HG02885 (cell line): ENCODE results near the gene TEKT2.

Experiments used
- ATAC-seq: cut with Tn5 transposase; IDR thresholded peaks from one replicate; pipeline ENCODE4 v1.9.1; 2021; ENCODE audit warnings: mild to moderate bottlenecking; ENCODE audit not compliant: unreplicated experiment, poor library complexity

TEKT2 gene

GRCh38 chr1:36083635-36084496 is at the start of gene TEKT2:
TEKT2 (plus strand) TSS chr1:36084094; CDS start chr1:36084922, 828 bp downstream.
- no peak for ATAC-seq

GRCh38 chr1:36034692-36035091 is 49.2 kb upstream of the TEKT2 start:
- ATAC-seq, result no peak

- no peak for ATAC-seq
These were observed 48.7 kb upstream of the TEKT2 start for GRCh38 chr1:36035154-36035553.

- ATAC-seq, result no peak
These were observed 43.7 kb upstream of the TEKT2 start for GRCh38 chr1:36040238-36040637.

- no peak for ATAC-seq
These were observed 32.1 kb upstream of the TEKT2 start for GRCh38 chr1:36051821-36052220.

- no peak for ATAC-seq
These were observed 29.9 kb upstream of the TEKT2 start for GRCh38 chr1:36053978-36054377.

- ATAC-seq, result no peak
These were observed 28.2 kb upstream of the TEKT2 start for GRCh38 chr1:36055706-36056105.

- no peak for ATAC-seq
These were observed 21.6 kb upstream of the TEKT2 start for GRCh38 chr1:36062315-36062714.

- ATAC-seq, result no peak
These were observed 16.0 kb upstream of the TEKT2 start for GRCh38 chr1:36067871-36068270.

- ATAC-seq, result no peak
These were observed 15.0 kb upstream of the TEKT2 start for GRCh38 chr1:36068866-36069265.

- no peak for ATAC-seq
These were observed 13.5 kb upstream of the TEKT2 start for GRCh38 chr1:36070349-36070748.

- no peak for ATAC-seq
These were observed 6.8 kb upstream of the TEKT2 start for GRCh38 chr1:36076979-36077573.

GRCh38 chr1:36080236-36080635 is 3.7 kb upstream of the TEKT2 start:
- no peak for ATAC-seq

GRCh38 chr1:36080801-36081200 is 3.1 kb upstream of the TEKT2 start:
- ATAC-seq, result no peak

- no peak for ATAC-seq
These were observed 1.9 kb upstream of the TEKT2 start for GRCh38 chr1:36081926-36082485.

- ATAC-seq, result no peak
These were observed 675 bp upstream of the TEKT2 start for GRCh38 chr1:36083219-36083618.

GRCh38 chr1:36084497-36085115 is 712 bp downstream of the TEKT2 start:
- ATAC-seq, result no peak

GRCh38 chr1:36085126-36085525 is 1.2 kb downstream of the TEKT2 start:
- ATAC-seq, result no peak

GRCh38 chr1:36085686-36086526 is 2.0 kb downstream of the TEKT2 start:
- no peak for ATAC-seq

- ATAC-seq, result no peak
These were observed 2.8 kb downstream of the TEKT2 start for GRCh38 chr1:36086529-36087232.
